Measurements from ENCODE around the gene ZNF429.
"Not testable (repeated sequence)": the region's sequence is repeated elsewhere in the genome, so short reads cannot be mapped to it uniquely, and the experiment has no call there.

The ZNF429 gene

GRCh38 chr19:21519488-21519887 is 14.1 kb downstream of the ZNF429 start:
- peak; percentile 11 for DNase-seq

- DNase-seq = no peak
Measured at GRCh38 chr19:21532904-21533303, 27.5 kb downstream of the ZNF429 start.

GRCh38 chr19:21536741-21537290 is 31.4 kb downstream of the ZNF429 start:
- not testable (repeated sequence) for DNase-seq

- no peak for DNase-seq
Measured at GRCh38 chr19:21559444-21559843, 54.0 kb downstream of the ZNF429 start.

DNA sequence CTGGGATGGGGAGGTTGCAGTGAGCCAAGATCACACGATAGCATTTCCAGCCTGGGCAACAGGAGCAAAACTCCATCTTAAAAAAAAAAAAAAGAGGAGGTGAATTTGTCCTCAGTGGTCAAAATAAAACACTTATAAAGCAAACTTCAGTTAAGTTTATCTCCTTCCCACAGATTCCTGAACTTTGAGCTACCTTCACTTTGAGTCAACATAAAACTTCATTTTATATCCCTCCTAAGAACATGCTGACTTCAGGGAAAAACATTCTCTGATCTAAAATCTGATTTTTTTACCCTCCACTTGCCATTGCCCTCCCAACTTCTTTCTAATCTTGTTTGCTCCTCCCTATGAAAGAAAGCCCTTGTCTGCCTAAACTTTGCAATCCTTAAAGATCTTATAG is 59.0 kb downstream of the ZNF429 start:
- no peak for DNase-seq

DNA sequence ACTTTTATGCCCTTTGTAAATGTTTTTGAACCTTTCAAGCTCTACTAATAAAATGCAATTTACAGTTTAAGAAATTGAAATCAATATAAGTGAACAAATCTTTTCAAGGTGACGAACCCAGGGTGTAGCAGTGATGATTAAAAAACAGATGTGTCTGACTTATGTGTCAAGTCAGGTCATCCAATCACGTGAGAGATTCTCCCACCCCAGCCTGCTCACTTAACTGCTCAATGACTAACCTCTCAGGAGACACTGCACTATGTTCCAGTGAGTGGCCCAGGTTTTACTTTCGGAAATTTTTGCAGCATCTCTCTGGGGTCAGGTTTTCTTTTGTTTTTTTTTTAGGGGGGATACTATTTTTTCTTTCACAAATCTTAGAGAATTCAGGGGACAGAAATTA is 60.7 kb downstream of the ZNF429 start:
- DNase-seq = peak; percentile 7

GRCh38 chr19:21567806-21568205 is 62.4 kb downstream of the ZNF429 start:
- not testable (repeated sequence) for DNase-seq

DNA sequence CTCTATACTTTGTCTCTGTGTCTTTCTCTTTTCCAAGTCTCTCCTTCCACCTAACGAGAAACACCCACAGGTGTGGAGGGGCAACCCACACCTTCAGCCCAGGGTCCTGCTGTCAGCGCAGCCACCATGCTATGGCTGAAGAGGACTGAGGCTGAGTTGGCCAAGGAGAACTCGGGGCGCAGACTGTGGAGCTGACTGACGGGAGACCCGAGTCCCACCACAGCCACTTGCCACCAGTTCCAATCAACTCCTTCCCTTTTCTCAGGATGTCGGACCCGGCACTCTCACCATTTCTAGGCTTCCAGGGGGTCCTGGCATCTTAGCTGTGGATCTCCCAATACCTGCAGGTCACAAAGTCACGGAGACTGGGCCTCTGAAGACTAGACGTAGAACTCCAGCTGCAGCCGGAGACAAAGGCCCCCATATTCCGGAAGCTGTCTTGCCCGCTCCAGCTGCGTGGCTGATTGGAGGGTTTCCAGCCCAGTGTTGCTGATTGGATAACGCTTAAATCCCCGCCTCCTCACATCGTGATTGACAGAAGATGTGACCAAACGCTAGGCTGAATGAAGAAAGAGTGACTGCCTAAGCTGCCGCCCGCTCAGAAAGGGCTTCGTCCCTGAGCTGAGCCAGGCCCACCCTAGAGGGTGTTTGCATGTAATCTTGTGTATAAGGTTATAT is 63.6 kb downstream of the ZNF429 start:
- peak; percentile 96 for DNase-seq

DNA sequence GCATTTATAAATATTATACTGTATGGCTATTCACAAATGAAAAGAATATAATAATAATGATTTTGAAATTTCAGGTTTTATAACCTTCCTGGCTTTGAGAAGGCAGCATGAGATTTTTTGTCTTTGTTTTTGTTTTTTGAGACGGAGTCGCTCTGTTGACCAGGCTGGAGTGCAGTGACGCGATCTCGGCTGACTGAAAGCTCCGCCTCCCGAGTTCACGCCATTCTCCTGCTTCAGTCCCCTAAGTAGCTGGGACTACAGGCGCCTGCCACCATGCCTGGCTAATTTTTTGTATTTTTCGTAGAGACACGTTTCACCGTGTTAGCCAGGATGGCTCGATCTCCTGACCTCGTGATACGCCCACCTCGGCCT is 64.1 kb downstream of the ZNF429 start:
- peak; percentile 83 for DNase-seq

DNA sequence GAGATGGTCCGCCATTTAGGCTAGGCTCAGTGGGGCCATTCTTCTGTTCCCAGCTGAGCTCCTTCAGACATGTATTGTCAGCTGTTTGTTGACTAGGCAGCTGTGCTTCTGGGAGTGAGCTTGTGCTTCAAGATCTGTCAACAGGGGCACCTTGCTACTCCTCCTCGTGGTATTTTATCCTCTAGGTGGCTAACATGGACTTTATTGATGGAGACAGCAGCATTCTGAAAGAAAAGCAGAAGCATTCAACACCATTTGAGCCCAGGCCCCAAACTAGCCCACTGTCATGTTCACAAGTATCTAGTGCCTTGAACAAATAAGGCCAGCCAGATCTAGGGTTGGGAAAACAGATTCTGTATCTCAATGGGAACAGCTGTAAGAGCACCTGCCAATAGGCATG is 65.9 kb downstream of the ZNF429 start:
- DNase-seq = no peak

GRCh38 chr19:21574607-21575006 is 69.2 kb downstream of the ZNF429 start:
- no peak for DNase-seq

- no peak for DNase-seq
Measured at GRCh38 chr19:21576481-21576880, 71.1 kb downstream of the ZNF429 start.

- peak; percentile 13 for DNase-seq
Measured at GRCh38 chr19:21580101-21580500, 74.7 kb downstream of the ZNF429 start.

DNA sequence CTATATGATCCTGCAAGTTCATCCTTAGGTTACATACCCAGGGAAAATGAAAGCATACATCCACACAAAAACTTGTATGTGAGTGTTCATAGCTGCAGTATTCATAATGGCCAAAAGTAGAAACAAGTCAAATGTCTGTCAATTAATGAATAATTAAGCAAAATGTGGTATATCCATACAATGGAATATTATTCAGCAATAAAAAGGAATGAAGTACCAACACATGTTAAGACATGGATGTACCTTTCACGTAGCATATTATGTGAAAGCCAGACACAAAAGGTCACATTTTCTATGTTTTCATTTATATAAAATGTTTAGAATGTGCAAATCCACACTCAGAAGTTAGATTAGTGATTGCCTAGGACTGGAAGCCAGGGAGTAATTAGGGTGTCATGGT is 75.4 kb downstream of the ZNF429 start:
- DNase-seq = no peak

DNA sequence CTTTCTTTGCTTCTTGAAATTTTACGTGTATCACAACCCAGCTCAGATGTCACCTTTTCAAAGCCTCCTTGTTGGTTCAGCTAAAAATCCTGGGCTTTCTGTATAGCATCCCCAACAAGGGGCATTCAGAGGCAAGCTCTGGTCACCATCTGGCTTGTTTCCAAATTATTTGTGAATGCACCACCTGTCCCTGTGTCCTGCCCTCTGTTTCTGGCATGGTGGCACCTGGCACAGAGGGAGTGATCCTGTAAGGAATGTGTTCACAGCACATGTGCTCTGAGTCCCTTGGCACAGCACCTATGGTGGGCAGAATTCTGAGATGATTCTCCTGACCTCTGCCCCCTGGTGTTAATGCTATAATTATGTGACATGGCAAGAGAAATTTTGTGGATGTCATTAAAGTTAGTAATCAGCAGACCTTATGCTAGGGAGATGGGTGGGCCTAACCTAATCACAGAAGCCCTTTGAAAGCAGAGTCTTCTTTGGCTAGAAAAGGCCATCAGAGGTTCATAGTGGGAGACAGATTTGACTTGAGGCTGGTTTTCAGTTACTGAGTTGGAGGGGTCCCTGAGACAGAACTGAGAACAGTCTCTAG is 76.3 kb downstream of the ZNF429 start:
- DNase-seq = no peak

DNA sequence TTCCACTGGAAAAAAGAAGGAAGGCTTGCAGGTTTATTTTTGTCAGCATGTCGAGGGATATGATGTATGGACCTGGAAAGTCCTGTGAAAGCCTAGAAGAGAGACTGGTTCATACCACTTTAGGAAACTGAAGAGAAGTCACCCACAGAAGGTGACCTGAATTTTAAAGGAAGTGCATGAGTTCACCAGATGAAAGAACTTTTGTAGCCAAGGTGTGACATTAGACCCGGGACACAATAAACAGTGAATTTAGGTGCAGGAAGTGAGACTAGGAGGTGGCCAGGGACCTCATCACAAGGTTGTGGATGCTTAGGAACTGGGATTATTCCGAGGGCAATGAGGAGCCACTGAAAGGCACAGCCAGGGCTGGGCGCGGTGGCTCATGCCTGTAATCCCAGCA is 79.1 kb downstream of the ZNF429 start:
- peak; percentile 28 for DNase-seq

- DNase-seq = no peak
Measured at GRCh38 chr19:21585281-21585890, 80.0 kb downstream of the ZNF429 start.

DNA sequence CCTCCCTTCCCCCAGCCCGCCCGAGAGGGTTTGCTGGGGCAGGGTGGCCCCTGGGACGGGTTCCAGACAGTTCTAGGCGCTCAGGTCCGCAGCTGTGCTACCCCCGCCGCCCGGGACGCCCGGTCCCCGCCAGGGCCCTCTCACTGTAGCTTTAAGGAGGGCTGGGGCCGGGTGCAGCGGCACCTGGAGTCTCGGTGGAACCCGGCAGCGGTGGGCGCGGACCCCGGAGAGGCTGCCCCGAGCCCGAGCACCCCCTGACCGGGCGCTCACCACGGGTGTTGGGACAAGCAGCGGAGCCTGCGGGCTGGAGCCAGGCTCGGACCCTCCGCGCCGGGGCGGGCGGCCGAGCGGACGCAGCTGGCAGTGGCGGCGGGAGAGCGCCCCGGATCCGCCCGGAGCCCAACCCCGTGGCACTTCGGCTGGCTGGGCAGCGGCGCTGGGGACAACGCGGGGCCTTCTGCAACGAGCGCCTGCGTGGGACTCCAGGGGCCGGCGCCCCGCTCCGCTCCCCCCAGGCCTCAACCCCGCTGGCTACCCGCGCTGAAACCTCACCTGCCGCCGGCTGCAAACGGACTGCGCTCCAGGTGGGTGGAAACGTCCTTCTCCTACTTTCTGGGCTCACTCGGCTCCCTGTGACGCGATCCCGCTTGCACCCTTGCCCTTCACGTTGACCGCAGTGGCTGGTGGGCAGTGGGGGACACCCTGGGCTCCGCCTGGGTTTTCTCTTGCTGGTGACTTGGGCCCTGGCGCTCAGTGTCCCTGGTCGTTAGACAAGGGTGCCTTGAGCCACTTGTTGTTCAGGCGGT is 81.1 kb downstream of the ZNF429 start:
- peak; percentile 20 for DNase-seq

DNA sequence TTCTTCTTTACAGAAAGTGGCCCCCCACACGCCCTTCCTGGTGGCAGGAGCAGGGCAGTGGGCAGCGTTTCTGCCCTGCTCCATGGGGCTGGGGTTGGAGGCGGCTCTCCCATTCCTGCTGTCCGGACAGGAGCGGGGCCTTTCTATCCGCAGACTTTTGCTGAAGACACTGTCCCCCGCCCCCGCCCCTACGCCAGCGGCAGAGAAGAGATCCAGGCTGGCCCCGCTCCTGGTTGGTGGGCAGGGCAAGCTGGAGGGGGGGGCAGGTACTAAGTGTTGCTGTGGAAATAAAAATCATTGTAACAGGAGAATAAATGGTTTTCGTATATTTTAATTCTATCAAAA is 81.7 kb downstream of the ZNF429 start:
- DNase-seq = no peak

GRCh38 chr19:21587549-21587948 is 82.1 kb downstream of the ZNF429 start:
- DNase-seq = no peak

GRCh38 chr19:21588065-21588601 is 82.7 kb downstream of the ZNF429 start:
- no peak for DNase-seq

DNA sequence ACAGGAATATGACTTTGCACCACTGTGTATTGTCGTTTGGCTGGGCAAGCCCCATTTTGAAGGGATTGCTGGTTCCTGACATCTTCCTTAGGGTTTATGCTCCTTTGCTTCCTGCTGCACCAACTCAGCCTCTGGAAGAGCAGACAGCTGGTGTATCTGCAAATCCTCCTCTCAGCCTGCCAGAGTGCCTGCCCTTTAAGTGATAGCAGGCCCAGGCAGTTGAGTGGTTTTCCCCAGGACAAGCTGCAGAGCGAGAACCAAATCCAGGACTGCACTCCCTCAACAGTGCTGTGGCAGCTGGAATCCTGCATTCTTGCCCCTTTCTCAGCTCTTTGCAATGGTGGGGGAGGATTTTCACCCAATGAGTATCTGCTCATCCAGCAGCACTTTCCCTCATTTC is 85.5 kb downstream of the ZNF429 start:
- DNase-seq = no peak

GRCh38 chr19:21593008-21593481 is 87.6 kb downstream of the ZNF429 start:
- no peak for DNase-seq

Measured in CD4-positive, alpha-beta T cell treated with Interleukin-12 subunit alpha and Interleukin-12 subunit beta, for 1 hour (primary cell).